H1 (cell line): ENCODE measurements around the gene CHRM4. TPM values are rescaled to one million over a fixed set of nuclear protein-coding genes. Genes with fewer than 3 reads are reported as not detected.

Source experiments
- TAF1 ChIP-seq: IDR thresholded peaks from 2 replicates; pipeline ENCODE4 v1.6.1; 2011; ENCODE audit warnings: mild to moderate bottlenecking, low read depth, low read length
- TBP ChIP-seq: IDR thresholded peaks from 2 replicates; pipeline ENCODE4 v1.6.1; 2011; ENCODE audit warnings: low read depth, low read length, improper control_type of control experiment
- polyA plus RNA-seq, 7 experiments: library from polyadenylated mRNA; depleted of rRNA in 3 of 7; stranded (reverse) in 5 of 7; unstranded in 2 of 7; fragments of >200 nt in 5 of 7; fragments of 200-250 nt in 2 of 7; gene quantifications; 1 replicate in 5 of 7; 2 replicates in 1 of 7; 4 replicates in 1 of 7; pipeline versions ENCODE4 v1.2.1 to v1.2.3, GENCODE V29; 2011 to 2013; ENCODE audit warnings: missing spikeins in 2 of 7, mixed read lengths in 2 of 7
- total RNA-seq: library from RNA; stranded (reverse); fragmentation: NEBNext Ultra II Directional; extraction: Animal tissue kit (Norgen Biotek cat#: 25700); gene quantifications from 2 replicates; pipeline ENCODE4 v1.2.1, GENCODE V29; 2021
- TF ChIP-seq, protein P1 (sequence below), 3 experiments: IDR thresholded peaks; 1 replicate in 2 of 3; 2 replicates in 1 of 3; pipeline versions ENCODE4 v1.5.1 to v1.6.1; 2011; ENCODE audit warnings: low read length in 3 of 3, mild to moderate bottlenecking in 3 of 3, inconsistent platforms in 2 of 3, low read depth in 1 of 3, moderate library complexity in 1 of 3; ENCODE audit not compliant: insufficient read depth in 1 of 3; ENCODE audit errors: control extremely low read depth in 1 of 3

CHRM4 gene
- total and polyA plus RNA-seq, 2 of the 8 experiments (the other 6 are each of a cell fraction or from before 2014, with no cell fraction given), result 1.1 to 1.3 TPM

DNA sequence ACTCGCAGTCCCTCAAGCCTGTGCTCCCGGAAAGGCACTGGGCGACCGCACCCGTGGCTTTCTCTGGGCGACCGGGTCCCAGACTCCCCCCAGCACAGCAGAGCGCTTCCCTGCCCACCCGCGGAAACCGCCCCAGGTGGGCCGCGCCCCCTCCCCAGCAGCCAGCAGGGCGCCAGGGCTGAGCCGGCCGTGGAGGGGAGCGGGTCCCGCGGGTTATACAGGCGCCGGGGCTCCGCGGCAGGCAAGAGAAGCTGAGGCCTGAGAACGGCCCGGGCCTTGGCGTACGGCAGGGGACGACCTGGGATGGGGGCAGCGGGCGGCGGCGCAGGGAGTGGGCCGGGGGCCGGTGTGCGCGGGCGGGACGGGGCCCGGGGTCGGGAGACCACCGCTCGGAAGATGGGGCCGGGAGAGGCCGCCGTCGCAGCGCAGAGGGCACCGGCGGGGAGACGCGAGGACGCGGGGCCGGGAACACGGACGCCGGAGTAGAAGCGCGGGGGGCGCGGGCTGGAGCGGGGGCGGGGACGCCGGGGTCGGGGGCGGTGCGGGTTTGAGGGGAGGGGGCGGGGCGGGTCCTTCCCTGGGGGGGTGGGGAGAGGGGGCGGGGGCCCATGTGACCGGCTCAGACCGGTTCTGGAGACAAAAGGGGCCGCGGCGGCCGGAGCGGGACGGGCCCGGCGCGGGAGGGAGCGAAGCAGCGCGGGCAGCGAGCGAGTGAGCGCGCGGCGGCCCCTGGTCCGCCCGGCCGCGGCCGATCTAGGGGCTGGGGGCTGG is 10.3 kb downstream of the CHRM4 start, which contains the start of gene MDK (continued):
- TF ChIP-seq, protein P1, sequence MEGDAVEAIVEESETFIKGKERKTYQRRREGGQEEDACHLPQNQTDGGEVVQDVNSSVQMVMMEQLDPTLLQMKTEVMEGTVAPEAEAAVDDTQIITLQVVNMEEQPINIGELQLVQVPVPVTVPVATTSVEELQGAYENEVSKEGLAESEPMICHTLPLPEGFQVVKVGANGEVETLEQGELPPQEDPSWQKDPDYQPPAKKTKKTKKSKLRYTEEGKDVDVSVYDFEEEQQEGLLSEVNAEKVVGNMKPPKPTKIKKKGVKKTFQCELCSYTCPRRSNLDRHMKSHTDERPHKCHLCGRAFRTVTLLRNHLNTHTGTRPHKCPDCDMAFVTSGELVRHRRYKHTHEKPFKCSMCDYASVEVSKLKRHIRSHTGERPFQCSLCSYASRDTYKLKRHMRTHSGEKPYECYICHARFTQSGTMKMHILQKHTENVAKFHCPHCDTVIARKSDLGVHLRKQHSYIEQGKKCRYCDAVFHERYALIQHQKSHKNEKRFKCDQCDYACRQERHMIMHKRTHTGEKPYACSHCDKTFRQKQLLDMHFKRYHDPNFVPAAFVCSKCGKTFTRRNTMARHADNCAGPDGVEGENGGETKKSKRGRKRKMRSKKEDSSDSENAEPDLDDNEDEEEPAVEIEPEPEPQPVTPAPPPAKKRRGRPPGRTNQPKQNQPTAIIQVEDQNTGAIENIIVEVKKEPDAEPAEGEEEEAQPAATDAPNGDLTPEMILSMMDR (IDR thresholded peaks at IDR 0.05; ENCODE audit: control extremely low read depth in 1 of 3, insufficient read depth in 1 of 3, low read depth in 1 of 3, low read length in 3 of 3), result 0 out of 4 replicates have a peak, but pooled peaks of 1 of the 3 experiments have one; percentile 4
- TF ChIP-seq TAF1 (peak; percentile 60; the same call in 1 of the 2 replicates), TBP (no peak)
- TF ChIP-seq, all 59 proteins: peak for 5
